MM.1S (cell line): Measurements from ENCODE around the gene PRM3.

ENCODE experiments used
- DNase-seq: peaks from one replicate; pipeline ENCODE4 v3.0.0-alpha.2; 2015
- H2AFZ ChIP-seq: fragments of 300-600 bp; sonication (generic); 2 replicates; pipeline ENCODE4 v1.6.0; 2016; ENCODE audit warnings: antibody characterized with exemption, low read length
- H3F3A ChIP-seq: fragments of 300-600 bp; sonication (generic); 2 replicates; pipeline ENCODE4 v1.6.1; 2016; ENCODE audit warnings: mild to moderate bottlenecking, antibody characterized with exemption, low read length, moderate library complexity, mixed read lengths; ENCODE audit not compliant: insufficient read depth
- H3K27ac ChIP-seq: fragments of 300-600 bp; sonication (generic); 2 replicates; pipeline ENCODE4 v1.5.1; 2016; ENCODE audit warnings: mild to moderate bottlenecking, low read length
- H3K27me3 ChIP-seq: fragments of 300-600 bp; sonication (generic); replicated peaks from 2 replicates; pipeline ENCODE4 v1.6.0; 2016; ENCODE audit warnings: low read length; ENCODE audit not compliant: insufficient read depth
- H3K36me3 ChIP-seq: fragments of 300-600 bp; sonication (generic); replicated peaks from 2 replicates; pipeline ENCODE4 v1.6.1; 2016; ENCODE audit warnings: mild to moderate bottlenecking, low read length, mixed read lengths; ENCODE audit not compliant: insufficient read depth
- H3K4me1 ChIP-seq: fragments of 300-600 bp; sonication (generic); 2 replicates; pipeline ENCODE4 v1.6.1; 2016; ENCODE audit warnings: low read length, mixed read lengths
- H3K4me2 ChIP-seq: fragments of 300-600 bp; sonication (generic); 2 replicates; pipeline ENCODE4 v1.6.0; 2016; ENCODE audit warnings: low read depth, low read length
- H3K4me3 ChIP-seq: fragments of 300-600 bp; sonication (generic); 2 replicates; pipeline ENCODE4 v1.5.1; 2016; ENCODE audit warnings: low read length, mixed read lengths
- H3K79me2 ChIP-seq: fragments of 300-600 bp; sonication (generic); 2 replicates; pipeline ENCODE4 v1.6.1; 2016; ENCODE audit warnings: mixed run types, low read length, mixed read lengths
- H3K9ac ChIP-seq: fragments of 300-600 bp; sonication (generic); 2 replicates; pipeline ENCODE4 v1.6.1; 2016; ENCODE audit warnings: low read length, mixed read lengths
- H3K9me2 ChIP-seq: fragments of 300-600 bp; sonication (generic); replicated peaks from 2 replicates; pipeline ENCODE4 v1.6.1; 2016; ENCODE audit warnings: mild to moderate bottlenecking, low read length, mixed read lengths; ENCODE audit not compliant: insufficient read depth
- H3K9me3 ChIP-seq: fragments of 300-600 bp; sonication (generic); replicated peaks from 2 replicates; pipeline ENCODE4 v1.6.1; 2016; ENCODE audit warnings: mild to moderate bottlenecking, low read length, mixed read lengths; ENCODE audit not compliant: insufficient read depth
- H4K20me1 ChIP-seq: fragments of 300-600 bp; sonication (generic); 2 replicates; pipeline ENCODE4 v1.6.1; 2016; ENCODE audit warnings: mild to moderate bottlenecking, low read length, moderate library complexity, mixed read lengths; ENCODE audit not compliant: insufficient read depth
- EZH2 ChIP-seq: fragments of 300-600 bp; sonication (generic); optimal IDR thresholded peaks from 2 replicates; pipeline ENCODE3; 2017; ENCODE audit warnings: low read depth, mild to moderate bottlenecking, antibody characterized with exemption, low read length, mixed read lengths
- EZH2phosphoT487 ChIP-seq: fragments of 300-600 bp; sonication (generic); IDR thresholded peaks from 2 replicates; pipeline ENCODE4 v1.6.1; 2018; ENCODE audit warnings: antibody characterized with exemption, low read length
- TF ChIP-seq, protein P1 (sequence below): fragments of 300-600 bp; sonication (generic); IDR thresholded peaks from 2 replicates; pipeline ENCODE4 v1.5.1; 2016; ENCODE audit warnings: antibody characterized with exemption, low read length, mixed read lengths

The PRM3 gene

DNA sequence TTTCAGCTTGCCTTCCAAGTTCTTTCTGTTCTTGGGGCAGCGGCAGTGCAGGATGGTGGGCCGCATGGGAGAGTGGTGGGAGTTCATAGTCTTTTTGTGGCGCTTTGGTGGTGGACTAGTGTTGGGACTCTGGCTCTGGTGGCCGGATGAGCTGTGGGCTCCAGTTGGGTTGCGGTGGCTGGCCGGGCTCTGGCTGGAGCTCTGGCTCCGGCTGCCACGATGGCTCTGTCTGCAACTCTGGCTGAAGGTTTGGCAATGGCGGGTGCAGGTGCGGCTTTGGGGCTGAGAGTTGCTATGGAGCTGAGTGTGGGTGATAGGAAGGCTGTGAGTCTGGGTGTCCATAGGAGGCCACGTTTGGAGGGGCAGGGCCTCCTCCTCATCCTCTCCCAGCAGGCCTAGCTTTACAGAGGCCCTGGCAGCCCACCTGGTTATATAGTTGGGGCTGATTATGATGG lies 4.5 kb downstream of the PRM3 start, which contains the start of gene TNP2:
TSS of gene TNP2 (minus strand) at position 405 of the 455 bp plus-strand sequence. CDS start at position 342, 63 bp downstream.
- no peaks in the 10 kb centered on the region for H3K9me3 ChIP-seq
- no peaks in the 10 kb centered on the region for H3K4me1 ChIP-seq
- no peak within 1 kb of the TSS for H3K4me3 ChIP-seq
- no peaks in the 10 kb centered on the region for H3F3A ChIP-seq
- H4K20me1 ChIP-seq = no peaks in the 10 kb centered on the region
- TF ChIP-seq, protein P1, sequence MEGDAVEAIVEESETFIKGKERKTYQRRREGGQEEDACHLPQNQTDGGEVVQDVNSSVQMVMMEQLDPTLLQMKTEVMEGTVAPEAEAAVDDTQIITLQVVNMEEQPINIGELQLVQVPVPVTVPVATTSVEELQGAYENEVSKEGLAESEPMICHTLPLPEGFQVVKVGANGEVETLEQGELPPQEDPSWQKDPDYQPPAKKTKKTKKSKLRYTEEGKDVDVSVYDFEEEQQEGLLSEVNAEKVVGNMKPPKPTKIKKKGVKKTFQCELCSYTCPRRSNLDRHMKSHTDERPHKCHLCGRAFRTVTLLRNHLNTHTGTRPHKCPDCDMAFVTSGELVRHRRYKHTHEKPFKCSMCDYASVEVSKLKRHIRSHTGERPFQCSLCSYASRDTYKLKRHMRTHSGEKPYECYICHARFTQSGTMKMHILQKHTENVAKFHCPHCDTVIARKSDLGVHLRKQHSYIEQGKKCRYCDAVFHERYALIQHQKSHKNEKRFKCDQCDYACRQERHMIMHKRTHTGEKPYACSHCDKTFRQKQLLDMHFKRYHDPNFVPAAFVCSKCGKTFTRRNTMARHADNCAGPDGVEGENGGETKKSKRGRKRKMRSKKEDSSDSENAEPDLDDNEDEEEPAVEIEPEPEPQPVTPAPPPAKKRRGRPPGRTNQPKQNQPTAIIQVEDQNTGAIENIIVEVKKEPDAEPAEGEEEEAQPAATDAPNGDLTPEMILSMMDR = no peak
- no peak for TF ChIP-seq EZH2phosphoT487
- no peak for TF ChIP-seq EZH2
- no peak within 1 kb of the TSS for H2AFZ ChIP-seq
- no peak within 1 kb of the TSS for H3K27ac ChIP-seq
- no peak within 1 kb of the TSS for H3K4me2 ChIP-seq
- DNase-seq = no peak
- H3K9me2 ChIP-seq = no peaks in the 10 kb centered on the region
- no peaks in the 10 kb centered on the region for H3K36me3 ChIP-seq
- H3K27me3 ChIP-seq = peaks cover 19% of the 10 kb centered on the region; the same call in 1 of the 2 replicates
- no peak within 1 kb of the TSS for H3K9ac ChIP-seq
- H3K79me2 ChIP-seq = no peaks in the 10 kb centered on the region

DNA sequence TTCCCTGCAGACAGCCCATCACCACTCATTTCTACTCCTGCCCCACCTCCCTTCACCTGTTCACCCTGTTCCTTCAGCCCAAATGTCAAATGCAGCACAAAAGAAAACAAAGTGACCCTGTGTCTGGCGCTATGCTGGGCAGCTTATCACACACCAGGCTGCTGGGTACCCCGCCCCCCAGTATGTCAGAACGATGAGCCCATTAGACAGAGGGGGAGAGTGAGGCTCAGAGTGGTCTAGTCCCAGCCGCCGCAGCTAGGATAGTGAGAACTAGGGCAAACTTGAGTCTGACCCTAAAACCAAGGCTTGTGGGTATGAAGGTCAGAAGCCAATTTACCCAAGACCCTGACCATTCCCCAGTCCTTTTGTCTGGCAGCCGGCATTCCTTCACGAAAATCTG lies 8.3 kb downstream of the PRM3 start:
- Histone ChIP-seq H2AFZ (no peak overlapping the region), H3K9ac (no peak overlapping the region), H3K27me3 (peaks cover 8% of the 10 kb centered on the region; the same call in 1 of the 2 replicates), H3K27ac (no peak overlapping the region), H3K4me3 (no peak overlapping the region), H3K4me1 (no peaks in the 10 kb centered on the region), H3K4me2 (no peak overlapping the region), H3K9me3 (no peaks in the 10 kb centered on the region), H3K9me2 (no peaks in the 10 kb centered on the region), H4K20me1 (no peaks in the 10 kb centered on the region), H3F3A (no peaks in the 10 kb centered on the region), H3K36me3 (no peaks in the 10 kb centered on the region), H3K79me2 (no peaks in the 10 kb centered on the region)
- DNase-seq = no peak
- TF ChIP-seq, protein P1 = no peak
- TF ChIP-seq EZH2phosphoT487 (no peak), EZH2 (no peak)

DNA sequence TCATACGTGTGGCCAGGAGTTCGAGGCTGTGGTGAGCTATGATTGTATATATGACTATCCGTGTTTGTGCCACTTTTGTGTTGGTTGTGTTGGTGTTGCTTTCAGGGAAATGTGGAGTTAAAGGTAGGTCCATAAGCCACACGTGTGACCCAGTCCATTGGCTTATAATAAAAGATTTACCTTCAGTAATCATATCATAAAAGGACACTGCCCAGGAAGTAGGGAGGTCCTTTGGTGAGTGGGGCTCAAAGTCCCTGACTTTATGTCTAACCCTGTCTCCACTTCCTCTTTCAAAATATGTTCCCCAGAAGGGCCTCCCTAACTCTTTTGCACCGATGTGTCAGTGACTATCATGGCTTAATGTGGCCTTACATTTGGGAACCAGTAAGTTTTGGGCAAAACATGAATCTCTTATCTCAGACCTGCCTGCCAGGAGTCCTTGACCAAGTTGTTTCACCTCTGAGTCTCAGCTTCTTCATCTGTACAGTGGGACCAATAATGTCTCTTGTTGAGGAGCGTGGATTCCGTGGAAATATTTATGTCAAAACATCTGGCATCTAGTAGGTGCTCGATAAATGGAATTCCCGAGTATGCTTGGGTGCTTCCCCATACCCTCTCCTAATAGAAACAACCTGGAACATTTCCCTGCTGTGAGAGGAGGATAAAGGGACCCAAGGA lies 9.1 kb downstream of the PRM3 start:
- H3K27ac ChIP-seq = no peak overlapping the region
- H3K4me2 ChIP-seq = no peak overlapping the region
- no peaks in the 10 kb centered on the region for H3K9me2 ChIP-seq
- no peak for TF ChIP-seq EZH2phosphoT487
- TF ChIP-seq, protein P1 = no peak
- no peak for TF ChIP-seq EZH2
- no peak overlapping the region for H3K4me3 ChIP-seq
- peaks cover 8% of the 10 kb centered on the region; the same call in 1 of the 2 replicates for H3K27me3 ChIP-seq
- no peak overlapping the region for H3K9ac ChIP-seq
- no peak for DNase-seq
- H2AFZ ChIP-seq = no peak overlapping the region
- peaks cover under 1% of the 10 kb centered on the region; the same call in 1 of the 2 replicates for H3K4me1 ChIP-seq
- H4K20me1 ChIP-seq = no peaks in the 10 kb centered on the region
- no peaks in the 10 kb centered on the region for H3K36me3 ChIP-seq
- H3K9me3 ChIP-seq = no peaks in the 10 kb centered on the region
- no peaks in the 10 kb centered on the region for H3K79me2 ChIP-seq
- peaks cover 4% of the 10 kb centered on the region; the same call in 1 of the 2 replicates for H3F3A ChIP-seq
